Measurements from ENCODE around the gene FASN. TPM values are rescaled to one million over a fixed set of nuclear protein-coding genes. Genes with fewer than 3 reads are reported as not detected.

The FASN gene
- total RNA-seq, 4 donors from 2014 or later: 72.8 to 302 (median 143) TPM

DNA sequence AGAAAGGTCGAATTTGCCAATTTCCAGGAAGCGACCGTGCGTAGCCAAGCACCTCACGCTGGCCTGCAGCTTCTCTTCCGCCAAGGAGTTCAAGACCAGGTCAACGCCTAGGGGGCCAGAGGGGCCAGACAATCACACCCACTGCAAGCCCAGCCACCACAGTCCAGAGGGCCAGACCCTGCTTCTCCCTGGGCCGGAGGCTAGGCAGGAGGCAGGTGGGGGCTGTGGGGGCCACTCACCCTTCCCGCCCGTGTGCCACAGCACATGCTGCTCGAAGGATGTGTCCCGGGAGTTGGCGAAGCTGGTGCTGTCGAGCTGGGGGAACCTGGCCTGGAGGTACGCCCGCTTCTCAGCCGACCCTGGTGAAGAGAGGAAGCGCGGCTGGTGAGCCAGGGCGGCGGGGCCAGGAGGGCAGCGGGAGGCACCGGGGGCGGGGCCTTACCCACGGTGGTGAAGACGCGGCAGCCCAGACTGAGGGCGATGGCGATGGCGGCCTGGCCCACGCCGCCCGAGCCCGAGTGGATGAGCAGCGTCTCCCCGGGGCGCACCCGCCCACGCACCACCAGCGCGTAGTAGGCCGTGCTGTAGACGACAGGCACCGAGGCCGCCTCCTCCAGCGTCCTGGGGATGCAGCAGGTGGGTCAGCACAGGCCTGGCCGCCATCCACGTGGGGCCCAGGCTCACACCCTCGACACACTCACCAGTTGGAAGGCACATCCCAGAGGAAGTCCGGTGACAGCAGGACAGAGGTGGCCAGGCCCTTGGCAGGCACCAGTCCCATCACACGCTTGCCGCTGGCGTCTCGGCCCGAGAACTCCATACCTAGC lies 14.3 kb downstream of the FASN start:
- Histone ChIP-seq H3K36me3 (peaks cover 84 to 100% (median 92%) of the 10 kb centered on the region in 3 donors), H3K4me3 (no peak overlapping the region), H3K27ac (no peak overlapping the region), H3K9me3 (no peaks in the 10 kb centered on the region), H3K4me1 (no peaks in the 10 kb centered on the region), H3K27me3 (no peaks in the 10 kb centered on the region)
- DNase-seq: no peak
- WGBS, 2 donors: 80% methylated on average over 1 of the region's 55 CpGs; no CpG with 5 or more reads in 1 of the 2 donors
- intact Hi-C loops (cut with DNase I): no loop called here
- no peak for TF ChIP-seq POLR2A (IDR thresholded peaks at IDR 0.05)
- TF ChIP-seq, protein P1, sequence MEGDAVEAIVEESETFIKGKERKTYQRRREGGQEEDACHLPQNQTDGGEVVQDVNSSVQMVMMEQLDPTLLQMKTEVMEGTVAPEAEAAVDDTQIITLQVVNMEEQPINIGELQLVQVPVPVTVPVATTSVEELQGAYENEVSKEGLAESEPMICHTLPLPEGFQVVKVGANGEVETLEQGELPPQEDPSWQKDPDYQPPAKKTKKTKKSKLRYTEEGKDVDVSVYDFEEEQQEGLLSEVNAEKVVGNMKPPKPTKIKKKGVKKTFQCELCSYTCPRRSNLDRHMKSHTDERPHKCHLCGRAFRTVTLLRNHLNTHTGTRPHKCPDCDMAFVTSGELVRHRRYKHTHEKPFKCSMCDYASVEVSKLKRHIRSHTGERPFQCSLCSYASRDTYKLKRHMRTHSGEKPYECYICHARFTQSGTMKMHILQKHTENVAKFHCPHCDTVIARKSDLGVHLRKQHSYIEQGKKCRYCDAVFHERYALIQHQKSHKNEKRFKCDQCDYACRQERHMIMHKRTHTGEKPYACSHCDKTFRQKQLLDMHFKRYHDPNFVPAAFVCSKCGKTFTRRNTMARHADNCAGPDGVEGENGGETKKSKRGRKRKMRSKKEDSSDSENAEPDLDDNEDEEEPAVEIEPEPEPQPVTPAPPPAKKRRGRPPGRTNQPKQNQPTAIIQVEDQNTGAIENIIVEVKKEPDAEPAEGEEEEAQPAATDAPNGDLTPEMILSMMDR (IDR thresholded peaks at IDR 0.05): no peak

DNA sequence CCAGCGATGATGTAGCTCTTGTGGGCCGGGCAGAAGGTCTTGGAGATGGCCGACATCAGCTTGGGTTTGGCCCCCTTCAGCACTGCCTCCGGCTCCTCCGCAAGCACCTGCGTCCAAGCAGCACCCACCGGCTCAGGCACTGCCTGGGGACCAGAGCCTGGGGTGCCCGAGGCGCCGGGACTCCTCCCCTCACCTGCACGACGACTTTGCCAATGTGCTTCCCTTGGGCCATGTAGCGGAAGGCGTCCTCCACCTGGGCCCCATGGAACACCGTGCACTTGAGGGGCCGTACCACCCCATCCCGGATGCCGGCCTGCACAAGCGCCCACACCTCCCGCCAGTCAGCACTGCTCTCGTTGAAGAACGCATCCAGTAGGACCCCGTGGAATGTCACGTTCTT lies 15.0 kb downstream of the FASN start:
- H3K9me3 ChIP-seq: no peaks in the 10 kb centered on the region
- H3K27ac ChIP-seq: no peak overlapping the region
- no peak overlapping the region for H3K4me3 ChIP-seq
- DNase-seq: no peak
- 89% methylated on average over 7 of the region's 24 CpGs; no CpG with 5 or more reads in 1 of the 2 donors for WGBS, 2 donors
- H3K4me1 ChIP-seq: no peaks in the 10 kb centered on the region
- TF ChIP-seq, protein P1 (IDR thresholded peaks at IDR 0.05): no peak
- TF ChIP-seq POLR2A (IDR thresholded peaks at IDR 0.05): no peak
- no peaks in the 10 kb centered on the region for H3K27me3 ChIP-seq
- H3K36me3 ChIP-seq: peaks cover 79 to 100% (median 85%) of the 10 kb centered on the region in 3 donors
- intact Hi-C loops (cut with DNase I): no loop called here

- no peaks in the 10 kb centered on the region for H3K9me3 ChIP-seq
- no peaks in the 10 kb centered on the region for H3K27me3 ChIP-seq
- peaks cover 73 to 100% (median 79%) of the 10 kb centered on the region in 3 donors for H3K36me3 ChIP-seq
- no peaks in the 10 kb centered on the region for H3K4me1 ChIP-seq
- TF ChIP-seq POLR2A (IDR thresholded peaks at IDR 0.05): no peak
- TF ChIP-seq, protein P1 (IDR thresholded peaks at IDR 0.05): no peak
- no peak overlapping the region for H3K27ac ChIP-seq
- no peak for DNase-seq
- 50% methylated on average over 2 of the region's 19 CpGs; no CpG with 5 or more reads in 1 of the 2 donors for WGBS, 2 donors
- intact Hi-C loops (cut with DNase I): no loop called here
- no peak overlapping the region for H3K4me3 ChIP-seq
Measured at GRCh38 chr17:82082456-82082855, 15.6 kb downstream of the FASN start.

GRCh38 chr17:82081966-82082365 lies 16.1 kb downstream of the FASN start:
- Histone ChIP-seq H3K4me3 (no peak overlapping the region), H3K27me3 (no peaks in the 10 kb centered on the region), H3K27ac (no peak overlapping the region), H3K9me3 (no peaks in the 10 kb centered on the region), H3K4me1 (peaks cover 0 to 3% (median 0%) of the 10 kb centered on the region in 3 donors), H3K36me3 (peaks cover 68 to 100% (median 74%) of the 10 kb centered on the region in 3 donors)
- 71 to 95% methylated on average over 5 to 8 of the region's 22 CpGs for whole genome bisulfite sequencing, 2 donors
- intact Hi-C loops (cut with DNase I): no loop called here
- no peak for TF ChIP-seq POLR2A (IDR thresholded peaks at IDR 0.05)
- TF ChIP-seq, protein P1 (IDR thresholded peaks at IDR 0.05): no peak
- DNase-seq: no peak

- no CpG with 5 or more reads among the region's 20 CpGs for WGBS, 2 donors
- no peak overlapping the region for H3K4me3 ChIP-seq
- no peaks in the 10 kb centered on the region for H3K9me3 ChIP-seq
- no peak overlapping the region for H3K27ac ChIP-seq
- H3K4me1 ChIP-seq: peaks cover 0 to 3% (median 0%) of the 10 kb centered on the region in 3 donors
- peaks cover 64 to 95% (median 70%) of the 10 kb centered on the region in 3 donors for H3K36me3 ChIP-seq
- H3K27me3 ChIP-seq: no peaks in the 10 kb centered on the region
- DNase-seq: no peak
- intact Hi-C loops (cut with DNase I): no loop called here
- TF ChIP-seq POLR2A (IDR thresholded peaks at IDR 0.05): no peak
- TF ChIP-seq, protein P1 (IDR thresholded peaks at IDR 0.05): no peak
Measured at GRCh38 chr17:82081546-82081945, 16.5 kb downstream of the FASN start.
